Vagina (tissue), 2 donors: ENCODE data around the gene EAF1. TPM values are rescaled to one million over a fixed set of nuclear protein-coding genes. Genes with fewer than 3 reads are reported as not detected.

ENCODE experiments used
- DNase-seq, 2 donors: peaks; one replicate each; pipeline ENCODE4 v3.0.0-alpha.2; 2017; ENCODE audit errors: extremely low spot score in 2 of 2
- H3K27ac ChIP-seq: fragments of 200-600 bp; sonication (generic); one replicate; pipeline ENCODE4 v1.5.1; 2019
- H3K27me3 ChIP-seq: fragments of 200-600 bp; sonication (generic); one replicate; pipeline ENCODE4 v1.5.1; 2019
- H3K36me3 ChIP-seq, 2 donors: fragments of 200-600 bp; sonication (generic); one replicate each; pipeline ENCODE4 v1.5.1; 2017 to 2019
- H3K4me1 ChIP-seq: fragments of 200-600 bp; sonication (generic); one replicate; pipeline ENCODE4 v1.5.1; 2019
- H3K4me3 ChIP-seq, 2 donors: fragments of 200-600 bp; sonication (generic); 1 replicate in 1 of 2; 2 replicates in 1 of 2; pipeline ENCODE4 v1.5.1; 2016 to 2019
- H3K9me3 ChIP-seq: fragments of 200-600 bp; sonication (generic); one replicate; pipeline ENCODE4 v1.5.1; 2019
- CTCF ChIP-seq, 3 experiments: fragments of 450-650 bp in 2 of 3; fragments of 200-600 bp in 1 of 3; sonication (generic) in 1 of 3; IDR thresholded peaks; one replicate each; pipeline ENCODE4 v1.5.1; 2017 to 2019; ENCODE audit warnings: antibody characterized with exemption in 3 of 3, mild to moderate bottlenecking in 2 of 3, moderate library complexity in 2 of 3
- POLR2A ChIP-seq, 2 donors: fragments of 450-650 bp; IDR thresholded peaks; one replicate each; pipeline ENCODE4 v1.6.1; 2017; ENCODE audit warnings: antibody characterized with exemption in 2 of 2, mild to moderate bottlenecking in 2 of 2, moderate library complexity in 2 of 2
- POLR2AphosphoS5 ChIP-seq, 2 donors: sonication (generic); formaldehyde crosslinking; IDR thresholded peaks; one replicate each; pipeline ENCODE4 v1.9.0; 2017; ENCODE audit warnings: antibody characterized with exemption in 2 of 2, mild to moderate bottlenecking in 2 of 2, low read depth in 1 of 2; ENCODE audit not compliant: insufficient read depth in 1 of 2
- intact Hi-C: fragments of 100-400 bp; cut with DNase I; formaldehyde crosslinking; loops from one replicate; pipeline ENCODE4 v1.15.1; 2023
- small RNA-seq: library from RNA; depleted of rRNA; stranded (forward); fragments of <200 nt; gene quantifications from one replicate; pipeline ENCODE3, GENCODE V24; 2016
- total RNA-seq: library from RNA; depleted of rRNA; stranded (reverse); fragments of >200 nt; gene quantifications from one replicate; pipeline ENCODE4 v1.2.3, GENCODE V29; 2016

Gene EAF1
- total RNA-seq, 1 donor from 2014 or later = 15.7 TPM

DNA sequence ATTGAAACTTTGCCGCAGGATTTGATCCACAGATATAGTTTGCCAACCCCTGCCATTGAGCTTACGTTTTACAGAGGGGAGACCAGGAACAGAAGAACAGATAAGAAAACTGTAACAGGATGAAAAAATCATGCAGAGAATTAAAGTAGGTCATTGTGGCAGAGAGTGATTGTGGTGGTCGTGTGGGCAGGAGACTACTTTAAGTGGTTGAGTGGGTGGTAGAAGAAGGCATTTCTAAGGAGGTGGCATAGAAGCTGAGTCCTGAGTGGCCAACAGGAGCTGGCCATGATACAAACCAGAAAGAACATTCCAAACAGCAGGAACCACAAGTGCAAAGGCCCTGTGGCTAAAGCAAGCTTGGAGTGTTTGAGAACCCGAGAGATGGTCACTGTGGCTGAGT lies 59.6 kb downstream of the EAF1 start:
- no peak overlapping the region for H3K4me3 ChIP-seq
- H3K36me3 ChIP-seq = no peaks in the 10 kb centered on the region
- no peak for DNase-seq
- H3K4me1 ChIP-seq = no peaks in the 10 kb centered on the region
- no peaks in the 10 kb centered on the region for H3K9me3 ChIP-seq
- intact Hi-C loops = no loop called here
- no peak for TF ChIP-seq POLR2A (IDR thresholded peaks at IDR 0.05)
- no peak for TF ChIP-seq CTCF (IDR thresholded peaks at IDR 0.05)
- TF ChIP-seq POLR2AphosphoS5 (IDR thresholded peaks at IDR 0.05; ENCODE audit: insufficient read depth in 1 of 2, low read depth in 1 of 2) = no peak
- no peaks in the 10 kb centered on the region for H3K27me3 ChIP-seq
- no peak overlapping the region for H3K27ac ChIP-seq

- H3K4me3 ChIP-seq = no peak overlapping the region
- no peak for DNase-seq
- intact Hi-C loops = no loop called here
- H3K4me1 ChIP-seq = no peaks in the 10 kb centered on the region
- no peaks in the 10 kb centered on the region for H3K9me3 ChIP-seq
- H3K27ac ChIP-seq = no peak overlapping the region
- no peaks in the 10 kb centered on the region for H3K27me3 ChIP-seq
- no peaks in the 10 kb centered on the region for H3K36me3 ChIP-seq
- TF ChIP-seq CTCF (IDR thresholded peaks at IDR 0.05) (no peak), POLR2A (IDR thresholded peaks at IDR 0.05) (no peak), POLR2AphosphoS5 (IDR thresholded peaks at IDR 0.05; ENCODE audit: insufficient read depth in 1 of 2, low read depth in 1 of 2) (no peak)
Measured at GRCh38 chr3:15488002-15488401, 60.6 kb downstream of the EAF1 start.

DNA sequence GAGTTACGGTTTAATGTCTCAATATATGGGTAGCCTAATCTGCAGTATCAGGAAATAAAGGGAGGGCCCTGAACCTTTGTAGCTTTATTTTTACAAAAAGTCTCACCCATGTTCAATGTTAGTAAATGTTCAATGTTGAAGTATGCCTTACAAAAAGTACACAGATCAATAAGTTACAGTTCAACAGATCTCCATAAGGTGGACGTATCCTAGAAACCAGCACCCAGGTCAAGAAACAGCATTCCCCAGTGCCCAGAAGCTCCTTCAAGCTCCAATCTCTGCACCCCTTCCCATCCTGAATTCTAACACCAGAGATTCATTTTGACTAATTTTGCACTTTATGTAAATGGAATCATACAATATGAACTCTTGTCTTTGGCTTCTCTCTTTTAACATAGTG lies 62.8 kb downstream of the EAF1 start:
- Histone ChIP-seq H3K4me1 (no peaks in the 10 kb centered on the region), H3K27ac (no peak overlapping the region), H3K9me3 (no peaks in the 10 kb centered on the region), H3K27me3 (no peaks in the 10 kb centered on the region), H3K4me3 (no peak overlapping the region), H3K36me3 (no peaks in the 10 kb centered on the region)
- intact Hi-C loops = no loop called here
- no peak for TF ChIP-seq POLR2A (IDR thresholded peaks at IDR 0.05)
- TF ChIP-seq POLR2AphosphoS5 (IDR thresholded peaks at IDR 0.05; ENCODE audit: insufficient read depth in 1 of 2, low read depth in 1 of 2) = no peak
- TF ChIP-seq CTCF (IDR thresholded peaks at IDR 0.05) = no peak
- DNase-seq = no peak

GRCh38 chr3:15491143-15491542 lies 63.7 kb downstream of the EAF1 start:
- no peak for DNase-seq
- Histone ChIP-seq H3K4me1 (no peaks in the 10 kb centered on the region), H3K9me3 (no peaks in the 10 kb centered on the region), H3K27ac (no peak overlapping the region), H3K27me3 (no peaks in the 10 kb centered on the region), H3K4me3 (no peak overlapping the region), H3K36me3 (no peaks in the 10 kb centered on the region)
- intact Hi-C loops = no loop called here
- no peak for TF ChIP-seq CTCF (IDR thresholded peaks at IDR 0.05)
- no peak for TF ChIP-seq POLR2A (IDR thresholded peaks at IDR 0.05)

Small RNA genes lying within 50 kb of the gene (small RNA-seq; reads per million reads assigned to genes)
- gene RNU6-1024P = not detected

Other genes starting within 250 kb of the EAF1 start
- gene CAPN7, start 221.4 kb upstream of the EAF1 start, total RNA-seq = 72.4 TPM
- 78.6 TPM for gene SH3BP5, start 95.0 kb upstream of the EAF1 start, total RNA-seq
- gene METTL6, start 54 bp upstream of the EAF1 start, total RNA-seq = 13.8 TPM
- gene COLQ, start 94.1 kb downstream of the EAF1 start, total RNA-seq = 12.8 TPM
- gene HACL1, start 174.0 kb downstream of the EAF1 start, total RNA-seq = 8.1 TPM
- 10.6 TPM for gene BTD, start 174.1 kb downstream of the EAF1 start, total RNA-seq